Coronary artery (tissue), 2 donors: ENCODE data around the gene PLD3.
A peak's percentile ranks its signal among the peaks of the same experiment; 100 is the strongest.

Experiments used
- DNase-seq: peaks from one replicate; pipeline ENCODE4 v3.0.0-alpha.2; 2017; ENCODE audit warnings: low spot score
- H3K27ac ChIP-seq, 2 donors: fragments of 200-600 bp; sonication (generic); one replicate each; pipeline ENCODE4 v1.5.1; 2016 to 2019
- H3K4me3 ChIP-seq: fragments of 200-600 bp; sonication (generic); 2 replicates; pipeline ENCODE4 v1.5.1; 2016; ENCODE audit warnings: mild to moderate bottlenecking, moderate library complexity
- TF ChIP-seq, protein P1 (sequence below): fragments of 200-600 bp; sonication (generic); IDR thresholded peaks from one replicate; pipeline ENCODE4 v1.5.1; 2019; ENCODE audit warnings: antibody characterized with exemption

The PLD3 gene

DNA sequence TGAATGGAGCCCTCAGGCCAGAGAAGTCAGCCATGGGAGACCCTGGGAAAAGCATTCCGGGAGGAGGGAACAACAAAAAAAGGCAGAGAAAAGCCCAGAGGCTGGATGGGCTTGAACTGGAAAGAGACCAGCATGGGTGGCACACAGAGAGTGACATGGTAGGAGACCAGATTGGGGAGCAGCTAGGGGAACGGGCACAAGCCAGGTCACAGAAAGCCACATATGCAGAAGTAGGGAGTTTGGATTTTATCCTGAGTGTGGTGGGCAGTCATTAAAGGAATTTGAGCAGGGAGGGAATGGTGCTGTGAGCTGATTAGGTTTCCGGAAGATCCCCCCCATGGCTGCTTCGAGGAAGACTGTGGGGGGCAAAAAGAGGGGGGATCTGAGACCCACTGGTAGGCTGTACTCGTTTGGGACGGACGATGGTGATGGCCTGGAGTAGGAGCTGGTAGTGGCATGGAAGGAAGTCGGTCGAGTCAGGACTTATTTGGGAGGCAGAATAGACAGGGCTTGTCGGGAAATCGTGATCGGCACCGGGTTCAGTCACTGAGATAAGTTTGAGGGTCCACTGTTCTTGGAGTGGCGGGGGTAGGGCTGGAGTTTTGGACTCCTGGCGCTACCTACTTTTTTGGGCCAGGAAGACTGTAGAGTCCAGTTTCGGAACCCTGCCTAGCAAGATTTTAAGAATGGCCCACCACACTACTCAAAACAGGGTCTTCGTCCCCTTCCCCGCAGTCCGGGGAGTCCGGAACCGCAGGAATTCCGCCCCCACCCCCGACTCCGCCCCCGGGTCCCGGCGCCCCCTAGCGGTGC is 76.3 kb downstream of the PLD3 start:
- DNase-seq, result peak; percentile 81
- TF ChIP-seq, protein P1, sequence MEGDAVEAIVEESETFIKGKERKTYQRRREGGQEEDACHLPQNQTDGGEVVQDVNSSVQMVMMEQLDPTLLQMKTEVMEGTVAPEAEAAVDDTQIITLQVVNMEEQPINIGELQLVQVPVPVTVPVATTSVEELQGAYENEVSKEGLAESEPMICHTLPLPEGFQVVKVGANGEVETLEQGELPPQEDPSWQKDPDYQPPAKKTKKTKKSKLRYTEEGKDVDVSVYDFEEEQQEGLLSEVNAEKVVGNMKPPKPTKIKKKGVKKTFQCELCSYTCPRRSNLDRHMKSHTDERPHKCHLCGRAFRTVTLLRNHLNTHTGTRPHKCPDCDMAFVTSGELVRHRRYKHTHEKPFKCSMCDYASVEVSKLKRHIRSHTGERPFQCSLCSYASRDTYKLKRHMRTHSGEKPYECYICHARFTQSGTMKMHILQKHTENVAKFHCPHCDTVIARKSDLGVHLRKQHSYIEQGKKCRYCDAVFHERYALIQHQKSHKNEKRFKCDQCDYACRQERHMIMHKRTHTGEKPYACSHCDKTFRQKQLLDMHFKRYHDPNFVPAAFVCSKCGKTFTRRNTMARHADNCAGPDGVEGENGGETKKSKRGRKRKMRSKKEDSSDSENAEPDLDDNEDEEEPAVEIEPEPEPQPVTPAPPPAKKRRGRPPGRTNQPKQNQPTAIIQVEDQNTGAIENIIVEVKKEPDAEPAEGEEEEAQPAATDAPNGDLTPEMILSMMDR, result no peak
- H3K27ac ChIP-seq, result peak overlapping the region; percentile 95 to 99
- H3K4me3 ChIP-seq, result peak overlapping the region; percentile 96

DNA sequence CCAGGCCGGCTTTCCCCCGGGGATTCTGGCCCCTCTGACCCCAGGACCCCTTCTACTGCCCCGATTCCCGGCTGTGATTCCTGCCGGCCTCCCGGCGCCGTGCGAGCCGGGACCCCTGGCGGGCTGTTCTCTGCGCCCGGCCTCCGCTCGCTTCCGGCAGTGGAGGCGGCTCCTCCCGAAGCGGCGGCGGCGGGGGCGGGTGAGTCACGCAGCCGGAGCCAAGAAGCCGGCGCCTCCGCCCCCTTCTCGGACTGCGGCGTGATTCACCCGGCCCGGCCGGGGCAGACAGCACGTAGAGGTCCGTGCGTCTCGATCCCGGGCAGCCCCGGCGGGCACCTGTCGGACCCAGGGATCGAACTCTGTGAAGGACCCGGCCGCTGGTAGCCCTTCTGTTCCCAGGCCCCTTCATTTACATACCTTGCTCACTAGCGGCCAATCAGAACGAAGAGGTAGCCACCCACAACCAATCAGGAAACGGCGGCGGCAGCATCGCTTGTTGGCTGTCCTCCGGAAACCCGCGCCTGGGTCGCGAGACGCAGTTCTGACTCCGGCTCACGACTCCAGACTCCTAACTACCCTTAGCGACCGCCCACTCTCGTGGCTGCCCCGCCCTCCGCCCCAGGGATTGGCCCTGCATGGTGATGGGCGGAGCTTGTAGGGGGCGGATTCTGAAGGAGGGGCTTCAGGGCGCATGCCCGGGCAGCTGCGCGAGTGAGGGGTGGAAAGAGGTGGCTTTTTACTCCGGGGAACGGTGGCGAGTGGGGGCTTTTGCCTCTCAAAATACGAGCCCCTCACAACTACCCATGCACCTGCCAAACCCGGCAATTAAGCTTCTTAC is 77.2 kb downstream of the PLD3 start, which contains the start of gene SERTAD1:
Gene SERTAD1 (minus strand): TSS at position 543 of the 838 bp plus-strand sequence. CDS start 2,446 bp downstream, outside the sequence.
- peak within 1 kb of the TSS; percentile 96 for H3K4me3 ChIP-seq
- TF ChIP-seq, protein P1, result peak; percentile 83
- H3K27ac ChIP-seq, result peak within 1 kb of the TSS; percentile 95 to 99
- DNase-seq, result peak; percentile 100
